Right cardiac atrium (tissue), 5 donors: ENCODE data around the gene ERMP1. TPM values are rescaled to one million over a fixed set of nuclear protein-coding genes. Genes with fewer than 3 reads are reported as not detected.

Experiments used
- ATAC-seq, 2 donors: fragments of 200-7000 bp; cut with Tn5 transposase; one replicate each; pipeline versions ENCODE4 v1.8.0 to v1.9.1; 2020; ENCODE audit warnings: moderate library complexity in 2 of 2, mild to moderate bottlenecking in 1 of 2
- DNase-seq, 3 donors: peaks; one replicate each; pipeline ENCODE4 v3.0.0-alpha.2; 2020
- H3K27ac ChIP-seq: one replicate; pipeline ENCODE4 v1.5.1; 2013; ENCODE audit warnings: mild to moderate bottlenecking, low read length, control low read depth, moderate library complexity
- H3K27me3 ChIP-seq: one replicate; pipeline ENCODE4 v1.6.1; 2013; ENCODE audit not compliant: control insufficient read depth, insufficient read depth
- H3K4me1 ChIP-seq: one replicate; pipeline ENCODE4 v1.6.1; 2013; ENCODE audit warnings: low read length; ENCODE audit not compliant: control insufficient read depth, insufficient read depth
- H3K4me3 ChIP-seq: one replicate; pipeline ENCODE4 v1.5.1; 2013; ENCODE audit warnings: low read length, control low read depth
- H3K9me3 ChIP-seq: one replicate; pipeline ENCODE4 v1.6.1; 2013; ENCODE audit warnings: low read length; ENCODE audit not compliant: control insufficient read depth
- WGBS: extraction: QIAGEN DNeasy Blood & Tissue Kit; methylation state at CpG from one replicate; pipeline ENCODE4 v1.1.7; 2013; 5-methylcytosine and 5-hydroxymethylcytosine counted together
- intact Hi-C, 4 donors: fragments of 100-400 bp; cut with DNase I; formaldehyde crosslinking; loops; one replicate each; pipeline versions ENCODE4 v1.11.0 to v1.14.0; 2022 to 2023
- polyA plus RNA-seq: library from polyadenylated mRNA; stranded (reverse); fragments of 200-250 nt; gene quantifications from one replicate; pipeline ENCODE4 v1.2.3, GENCODE V29; 2013
- total RNA-seq, 4 donors: library from RNA; stranded (reverse); fragmentation: NEBNext Ultra II Directional; extraction: Animal tissue kit (Norgen Biotek cat#: 25700); gene quantifications; one replicate each; pipeline ENCODE4 v1.2.1, GENCODE V29; 2021
- donor health status: healthy with polysubstance abuse.
- donor health status: DM: no; HTN: yes; CAD: no.
- donor health status: DM: no; HTN: no; CAD: no.
- donor health status: DM: no; HTN: yes; CAD: no; lungs with severe emphysema.
- donor health status: DM: yes; HTN: yes; CAD: no.

The ERMP1 gene
- total and polyA plus RNA-seq, 5 donors: 8.6 to 26.8 (median 20.9) TPM

DNA sequence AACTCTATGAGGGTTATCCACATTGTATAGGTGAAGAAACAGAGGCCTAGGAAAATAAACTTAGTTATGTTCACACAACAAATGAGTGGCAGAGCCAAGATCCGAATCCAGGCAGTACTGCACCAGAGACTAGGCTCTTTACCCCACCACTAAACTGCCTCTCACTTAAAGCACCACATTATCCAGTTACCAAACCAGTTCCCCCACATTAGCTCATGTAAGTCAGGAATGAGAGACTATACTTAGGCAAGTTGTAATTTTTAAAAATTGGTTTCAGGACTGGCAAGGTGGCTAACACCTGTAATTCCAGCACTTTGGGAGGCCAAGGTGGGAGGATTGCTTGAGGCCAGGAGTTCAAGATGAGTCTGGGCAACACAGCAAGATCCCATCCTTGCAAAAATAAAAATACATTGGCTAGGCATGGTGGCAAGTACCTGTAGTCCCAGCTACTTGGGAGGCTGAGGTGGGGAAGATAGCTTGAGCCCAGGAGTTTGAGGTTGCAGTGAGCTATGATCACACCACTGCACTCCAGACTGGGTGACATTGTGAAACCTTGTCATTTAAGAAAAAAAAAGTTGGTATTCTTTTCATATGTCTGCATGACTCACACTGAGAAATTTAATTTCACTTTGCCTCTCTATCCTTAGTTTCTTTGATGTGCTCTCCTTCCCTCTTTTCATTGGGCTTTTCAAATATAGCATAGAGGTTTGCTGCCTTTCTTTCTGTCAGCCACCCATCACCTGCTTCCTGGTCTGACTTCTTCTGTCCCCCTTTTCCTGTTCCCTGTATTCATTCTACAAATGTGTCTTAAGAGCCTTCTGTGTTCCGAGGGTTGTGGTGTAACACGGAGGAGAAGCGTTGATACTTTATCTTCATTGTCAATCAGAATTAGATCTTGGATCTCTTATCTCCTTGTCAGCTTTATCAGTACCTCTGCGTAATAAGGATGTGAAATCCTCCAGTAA is 64.7 kb downstream of the ERMP1 start:
- intact Hi-C loops: no loop called here

DNA sequence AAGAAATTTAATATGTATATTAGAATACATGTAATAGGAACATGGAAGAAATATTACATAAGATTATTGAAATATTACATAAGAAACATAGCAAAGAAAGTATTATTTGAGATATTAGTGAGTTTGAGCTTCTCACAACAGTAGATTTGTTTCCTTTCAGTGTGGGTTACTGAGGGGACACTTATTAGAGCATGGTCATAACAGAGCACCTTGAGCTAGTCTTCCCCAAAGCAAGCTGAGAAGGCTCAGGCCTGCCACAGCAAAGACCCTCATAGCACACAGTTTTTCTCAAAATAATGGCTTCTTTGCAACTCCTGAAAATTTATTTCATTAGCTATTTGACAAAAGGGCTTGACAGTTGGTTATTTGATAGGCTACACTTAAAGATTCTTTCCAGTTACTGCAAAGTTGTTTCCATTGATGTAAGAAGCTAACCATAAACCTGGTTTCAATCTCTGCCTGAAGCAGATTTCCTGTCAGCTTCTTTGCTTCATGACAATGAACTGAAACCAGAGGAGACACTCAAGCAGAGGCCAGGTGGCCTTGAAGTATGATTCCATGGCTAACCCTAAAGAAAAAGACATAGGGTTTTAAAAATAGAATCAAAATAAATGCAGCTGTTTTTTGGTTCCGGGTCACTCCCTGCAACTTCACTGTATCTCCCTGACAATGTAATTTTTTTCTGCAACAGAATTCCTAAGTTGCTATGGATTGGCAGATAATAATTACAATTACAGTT is 68.6 kb downstream of the ERMP1 start:
- 89% methylated on average over 1 of the region's 1 CpG for WGBS
- DNase-seq: no peak
- no peaks in the 10 kb centered on the region for H3K4me1 ChIP-seq
- H3K27ac ChIP-seq: no peak overlapping the region
- ATAC-seq: no peak
- intact Hi-C loops: no loop called here
- H3K4me3 ChIP-seq: no peak overlapping the region
- no peaks in the 10 kb centered on the region for H3K9me3 ChIP-seq
- no peaks in the 10 kb centered on the region for H3K27me3 ChIP-seq

More for the DNA sequence above, 64.7 kb downstream of the ERMP1 start:
- 83% methylated on average over 5 of the region's 5 CpGs for WGBS
- no peak for ATAC-seq
- H3K4me1 ChIP-seq: no peaks in the 10 kb centered on the region
- no peaks in the 10 kb centered on the region for H3K9me3 ChIP-seq
- DNase-seq: no peak
- H3K27me3 ChIP-seq: no peaks in the 10 kb centered on the region
- no peak overlapping the region for H3K27ac ChIP-seq
- no peak overlapping the region for H3K4me3 ChIP-seq

DNA sequence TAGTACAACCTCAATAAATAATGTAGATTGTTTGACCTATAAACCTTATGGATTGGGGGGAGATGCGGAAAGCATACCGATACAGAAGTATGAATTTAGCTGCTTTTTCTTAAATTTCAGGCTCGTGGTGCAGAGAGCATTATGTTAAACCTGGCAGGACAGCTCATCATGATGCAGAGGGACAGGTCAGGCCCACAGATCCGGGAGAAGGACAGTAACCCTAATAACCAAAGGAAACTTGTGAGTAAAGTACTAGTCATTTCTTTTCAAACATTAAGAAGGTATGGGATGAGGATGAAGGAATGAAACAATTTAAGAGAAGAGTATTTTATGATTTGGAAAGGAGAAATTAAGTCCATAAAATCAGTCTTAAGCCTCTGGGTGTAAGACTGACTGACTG is 70.5 kb downstream of the ERMP1 start:
- 93% methylated on average over 4 of the region's 4 CpGs for WGBS
- Histone ChIP-seq H3K27me3 (no peaks in the 10 kb centered on the region), H3K27ac (no peak overlapping the region), H3K4me1 (no peaks in the 10 kb centered on the region), H3K4me3 (no peak overlapping the region), H3K9me3 (no peaks in the 10 kb centered on the region)
- intact Hi-C loops: no loop called here
- no peak for DNase-seq
- ATAC-seq: no peak

DNA sequence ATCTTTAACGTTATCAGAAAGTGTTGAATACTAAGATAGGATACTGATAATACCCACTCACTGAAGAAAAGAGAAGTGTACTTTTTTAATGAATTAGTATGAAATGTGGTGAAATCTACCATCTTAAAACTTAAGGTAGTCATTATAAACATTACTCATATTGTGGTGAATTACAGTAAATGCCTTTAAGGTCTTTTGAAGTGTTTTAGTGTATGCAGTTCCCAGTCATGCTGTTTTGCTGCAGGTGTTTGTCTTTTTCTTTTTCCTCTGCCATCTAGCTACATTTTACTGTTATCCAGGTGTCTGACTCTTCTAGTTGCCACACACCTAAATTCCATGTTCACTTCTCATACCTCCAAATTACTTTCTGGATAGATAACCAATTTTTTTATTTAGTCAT is 72.6 kb downstream of the ERMP1 start:
- no peaks in the 10 kb centered on the region for H3K9me3 ChIP-seq
- no peak overlapping the region for H3K4me3 ChIP-seq
- intact Hi-C loops: no loop called here
- DNase-seq: no peak
- no peaks in the 10 kb centered on the region for H3K27me3 ChIP-seq
- no peak overlapping the region for H3K27ac ChIP-seq
- H3K4me1 ChIP-seq: no peaks in the 10 kb centered on the region
- 77% methylated on average over 1 of the region's 1 CpG for WGBS
- no peak for ATAC-seq

DNA sequence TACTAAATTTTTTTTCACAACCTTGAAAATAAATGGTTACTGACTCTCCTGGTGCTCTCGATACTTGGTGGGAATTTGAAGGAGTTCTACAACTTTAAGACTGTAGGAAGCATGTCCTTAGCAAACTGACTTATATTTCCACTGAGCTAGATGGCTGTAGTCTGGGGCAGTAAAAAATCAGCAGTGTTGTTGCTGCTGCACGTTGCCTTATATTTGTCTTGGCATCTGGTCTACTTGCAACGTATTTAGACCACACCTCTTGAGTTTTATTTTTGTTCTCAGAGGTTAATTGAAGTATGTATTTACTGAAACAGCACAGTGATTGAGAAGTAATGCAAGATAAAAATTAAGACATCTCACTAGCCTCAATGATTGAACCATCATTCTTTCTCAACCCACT is 76.3 kb downstream of the ERMP1 start:
- intact Hi-C loops: no loop called here
- no peak for DNase-seq
- Histone ChIP-seq H3K27ac (no peak overlapping the region), H3K27me3 (no peaks in the 10 kb centered on the region), H3K4me3 (no peak overlapping the region), H3K4me1 (no peaks in the 10 kb centered on the region), H3K9me3 (no peaks in the 10 kb centered on the region)
- no peak for ATAC-seq
- WGBS: 71% methylated on average over 3 of the region's 3 CpGs

DNA sequence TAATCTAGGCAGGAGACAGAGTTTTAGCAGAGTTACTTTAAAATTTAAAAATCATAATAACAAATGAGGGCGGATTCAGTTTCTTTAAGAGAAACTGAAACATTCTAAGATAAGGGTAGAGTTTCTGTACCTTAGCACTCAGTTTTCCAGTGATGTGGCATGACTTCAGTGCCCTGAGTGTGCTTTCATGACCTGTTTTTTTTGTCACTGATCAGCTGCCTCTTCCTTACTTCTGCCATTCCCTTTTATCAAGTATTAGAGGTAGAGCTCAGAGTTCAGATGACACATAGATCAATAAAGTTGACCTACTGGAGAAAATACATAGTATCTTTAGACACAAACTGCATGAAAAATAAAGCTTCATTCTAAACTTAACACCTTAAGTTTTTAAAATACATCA is 82.3 kb downstream of the ERMP1 start:
- Histone ChIP-seq H3K4me3 (no peak overlapping the region), H3K4me1 (no peaks in the 10 kb centered on the region), H3K9me3 (no peaks in the 10 kb centered on the region), H3K27ac (no peak overlapping the region), H3K27me3 (no peaks in the 10 kb centered on the region)
- ATAC-seq (no peak), DNase-seq (no peak)
- 98% methylated on average over 1 of the region's 1 CpG for WGBS
- intact Hi-C loops: no loop called here

DNA sequence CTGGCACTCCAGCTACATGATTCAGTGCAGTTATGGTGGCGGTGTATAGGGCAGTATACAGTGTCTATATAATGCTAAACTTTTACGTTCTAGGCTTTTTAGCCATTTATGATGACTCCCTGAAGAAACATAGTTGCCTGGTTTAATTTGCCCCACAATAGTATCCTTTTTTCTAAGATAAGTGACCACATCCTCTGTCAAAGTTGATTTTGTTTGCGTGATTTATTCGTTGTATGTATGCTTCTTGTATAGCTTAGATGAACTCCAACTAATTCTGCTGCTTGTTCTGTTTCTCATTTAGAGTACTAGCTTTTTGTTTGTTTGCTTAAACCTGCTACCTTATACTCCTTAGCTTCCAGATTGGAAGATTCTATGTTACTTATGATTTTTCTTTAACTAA is 83.6 kb downstream of the ERMP1 start:
- Histone ChIP-seq H3K4me1 (no peaks in the 10 kb centered on the region), H3K4me3 (no peak overlapping the region), H3K27me3 (no peaks in the 10 kb centered on the region), H3K9me3 (no peaks in the 10 kb centered on the region), H3K27ac (no peak overlapping the region)
- DNase-seq (no peak), ATAC-seq (no peak)
- 91% methylated on average over 4 of the region's 4 CpGs for WGBS
- intact Hi-C loops: no loop called here

DNA sequence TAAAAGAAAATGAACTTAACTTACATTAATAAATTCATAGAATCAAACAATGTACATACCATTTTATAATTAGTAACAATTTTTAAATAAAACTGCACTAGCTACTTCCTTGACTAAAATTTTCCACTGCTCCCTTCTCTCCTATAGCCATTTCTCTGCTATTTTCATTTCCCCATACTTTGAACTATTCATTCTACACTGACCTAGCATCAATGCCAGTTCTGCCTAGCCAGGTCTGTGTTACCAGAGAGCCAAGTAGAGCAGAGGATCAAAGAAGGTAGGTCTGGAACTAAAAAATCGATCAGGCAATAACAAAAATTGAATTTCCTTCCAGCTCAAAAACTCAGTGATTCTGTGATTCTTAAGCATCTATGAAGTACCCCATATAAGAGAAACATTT is 84.5 kb downstream of the ERMP1 start:
- intact Hi-C loops: no loop called here
- Histone ChIP-seq H3K4me1 (no peaks in the 10 kb centered on the region), H3K4me3 (no peak overlapping the region), H3K27ac (no peak overlapping the region), H3K27me3 (no peaks in the 10 kb centered on the region), H3K9me3 (no peaks in the 10 kb centered on the region)
- ATAC-seq (no peak), DNase-seq (no peak)
- 97% methylated on average over 1 of the region's 1 CpG for WGBS

DNA sequence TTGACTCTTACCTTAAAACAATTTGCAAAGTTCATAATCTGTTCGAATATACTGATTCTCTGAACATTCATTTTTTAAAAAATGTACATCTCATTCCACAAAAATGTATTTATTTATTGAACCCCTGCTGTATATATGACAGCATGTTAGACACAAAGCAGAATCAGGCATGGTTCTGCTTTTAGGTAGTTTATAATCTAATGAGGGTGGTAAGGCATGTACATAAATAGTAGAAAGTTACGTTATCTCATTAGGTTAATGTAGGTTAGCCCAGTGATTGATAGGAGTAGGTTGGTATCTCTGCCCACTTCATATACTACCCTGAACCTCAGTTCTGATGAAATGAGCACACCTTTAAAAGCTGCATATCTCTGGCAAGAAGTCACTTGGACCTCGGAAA is 89.8 kb downstream of the ERMP1 start:
- H3K4me1 ChIP-seq: no peaks in the 10 kb centered on the region
- 95% methylated on average over 3 of the region's 3 CpGs for WGBS
- no peaks in the 10 kb centered on the region for H3K27me3 ChIP-seq
- intact Hi-C loops: no loop called here
- DNase-seq (no peak), ATAC-seq (no peak)
- H3K27ac ChIP-seq: no peak overlapping the region
- H3K9me3 ChIP-seq: no peaks in the 10 kb centered on the region
- no peak overlapping the region for H3K4me3 ChIP-seq

DNA sequence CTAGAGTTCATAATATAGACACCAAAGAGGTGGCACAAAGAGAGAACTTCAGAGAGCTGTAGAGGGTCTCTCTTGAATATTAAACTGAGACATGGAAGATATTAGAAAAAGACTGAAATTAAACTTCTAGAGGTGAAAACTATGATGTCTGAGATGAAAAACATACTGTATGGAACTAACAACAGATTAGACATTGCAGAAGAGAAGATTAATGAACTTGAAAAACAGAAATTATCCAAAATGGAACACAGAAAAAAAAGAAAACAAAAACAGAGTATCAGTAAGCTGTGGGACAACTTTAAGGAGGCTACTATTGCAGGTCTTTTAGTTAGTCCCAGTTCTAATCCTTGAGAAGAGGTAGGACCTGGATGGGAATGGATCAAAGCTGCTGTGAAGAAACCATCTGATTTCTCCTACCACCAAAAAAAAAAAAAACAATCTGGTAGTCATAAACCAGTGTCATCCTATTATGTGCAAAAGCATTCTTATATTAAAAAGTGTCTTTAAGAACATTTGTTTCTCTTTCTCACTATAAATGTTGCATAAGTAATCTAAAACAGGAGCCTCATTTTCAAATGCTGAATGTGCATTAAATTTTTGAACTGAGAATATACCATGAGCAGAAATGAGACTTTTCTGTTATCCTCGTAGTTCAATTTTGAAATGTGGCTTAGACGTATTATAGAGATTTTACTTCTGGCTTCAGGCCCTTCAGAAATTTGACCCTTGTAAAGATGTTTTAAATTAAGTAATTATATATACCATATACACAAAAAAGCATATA is 96.2 kb downstream of the ERMP1 start:
- DNase-seq (no peak), ATAC-seq (no peak)
- Histone ChIP-seq H3K9me3 (no peaks in the 10 kb centered on the region), H3K27ac (no peak overlapping the region), H3K27me3 (no peaks in the 10 kb centered on the region), H3K4me1 (no peaks in the 10 kb centered on the region), H3K4me3 (no peak overlapping the region)
- 47% methylated on average over 2 of the region's 2 CpGs for WGBS
- intact Hi-C loops: no loop called here

DNA sequence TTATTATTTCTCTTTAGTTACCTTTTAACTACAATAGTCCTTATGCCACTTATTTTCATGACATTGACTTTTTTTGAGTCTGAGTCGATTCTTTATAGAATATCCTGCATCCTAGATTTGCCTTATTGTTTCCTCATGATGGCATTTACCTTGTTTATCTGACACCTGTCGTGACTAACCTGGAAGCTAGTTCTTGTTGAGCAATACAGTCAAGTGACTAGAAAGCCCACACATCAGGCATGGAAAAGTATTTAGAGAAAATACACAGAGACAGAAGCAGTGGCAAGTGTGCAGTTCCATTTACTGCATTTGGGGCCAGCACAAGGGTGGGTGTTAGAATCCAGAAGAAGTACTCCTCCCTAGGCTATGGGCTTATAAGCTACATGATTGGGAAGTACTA is 97.8 kb downstream of the ERMP1 start:
- no peak for ATAC-seq
- H3K27ac ChIP-seq: no peak overlapping the region
- H3K9me3 ChIP-seq: no peaks in the 10 kb centered on the region
- WGBS: 98% methylated on average over 2 of the region's 2 CpGs
- no peak overlapping the region for H3K4me3 ChIP-seq
- intact Hi-C loops: no loop called here
- H3K4me1 ChIP-seq: no peaks in the 10 kb centered on the region
- H3K27me3 ChIP-seq: no peaks in the 10 kb centered on the region
- no peak for DNase-seq
